H1 (cell line): Measurements from ENCODE around the gene HADHA. TPM values are rescaled to one million over a fixed set of nuclear protein-coding genes. Genes with fewer than 3 reads are reported as not detected.

Experiments
- CTCF ChIA-PET: fragments of 300-600 bp; sonication (Branson Sonifier 250); formaldehyde crosslinking; loops from one replicate; lab custom pipeline; 2021; ENCODE audit not compliant: partially characterized antibody; lab: Charles Lee
- POLR2A ChIA-PET: fragments of 300-600 bp; sonication (Branson Sonifier 250); formaldehyde crosslinking; loops from one replicate; lab custom pipeline; 2021; ENCODE audit warnings: inconsistent platforms; ENCODE audit not compliant: partially characterized antibody; lab: Charles Lee
- DNase-seq, 2 experiments: peaks; one replicate each; pipeline versions ENCODE4 v3.0.0 to v3.0.0-alpha.2; 2010 to 2022; ENCODE audit warnings: low spot score in 2 of 2, low read depth in 1 of 2, mixed read lengths in 1 of 2
- FAIRE-seq: peaks from 2 replicates; lab custom pipeline; 2011; peaks lifted over from hg19 to GRCh38; lab: Jason Lieb, UNC
- H2AFZ ChIP-seq: 2 replicates; pipeline ENCODE4 v1.8.1; 2012; ENCODE audit warnings: low read length, inconsistent platforms
- H2AK5ac ChIP-seq: 2 replicates; pipeline ENCODE4 v1.6.1; 2013; ENCODE audit warnings: low read depth, low read length
- H2BK120ac ChIP-seq: replicated peaks from 2 replicates; pipeline ENCODE3; 2013; ENCODE audit warnings: low read depth, low read length, inconsistent platforms
- H2BK12ac ChIP-seq: 2 replicates; pipeline ENCODE4 v1.6.1; 2013; ENCODE audit warnings: low read depth, low read length
- H2BK15ac ChIP-seq: 2 replicates; pipeline ENCODE4 v1.6.1; 2013; ENCODE audit warnings: low read length
- H2BK20ac ChIP-seq: 2 replicates; pipeline ENCODE4 v1.6.1; 2013; ENCODE audit warnings: low read length
- H2BK5ac ChIP-seq: 2 replicates; pipeline ENCODE4 v1.6.1; 2013; ENCODE audit warnings: low read depth, low read length
- H3K14ac ChIP-seq: 2 replicates; pipeline ENCODE4 v1.6.1; 2013; ENCODE audit warnings: inconsistent platforms; ENCODE audit not compliant: insufficient read length
- H3K18ac ChIP-seq: 2 replicates; pipeline ENCODE4 v1.6.1; 2013; ENCODE audit warnings: low read length; ENCODE audit errors: extremely low read depth
- H3K23ac ChIP-seq: 2 replicates; pipeline ENCODE4 v1.6.1; 2013; ENCODE audit warnings: inconsistent platforms; ENCODE audit not compliant: insufficient read length
- H3K23me2 ChIP-seq: 2 replicates; pipeline ENCODE4 v1.6.1; 2013; ENCODE audit warnings: low read depth, low read length
- H3K27ac ChIP-seq: 2 replicates; pipeline ENCODE4 v1.6.1; 2011; ENCODE audit warnings: low read depth, low read length, inconsistent platforms
- H3K27me3 ChIP-seq, 4 experiments: replicated peaks in 1 of 4; 1 replicate in 1 of 4; 2 replicates in 3 of 4; pipeline versions ENCODE4 v1.6.1 to v1.8.1; 2011 to 2013; ENCODE audit warnings: low read length in 3 of 4, mild to moderate bottlenecking in 3 of 4, inconsistent platforms in 2 of 4, mixed read lengths in 2 of 4, moderate library complexity in 1 of 4; ENCODE audit not compliant: control insufficient read depth in 3 of 4, insufficient read depth in 3 of 4; ENCODE audit errors: extremely low read depth in 1 of 4
- H3K36me3 ChIP-seq, 4 experiments: 2 replicates each; pipeline versions ENCODE4 v1.6.1 to v1.8.1; 2011 to 2013; ENCODE audit warnings: mild to moderate bottlenecking in 4 of 4, low read length in 3 of 4, moderate library complexity in 2 of 4, control low read depth in 1 of 4, inconsistent platforms in 1 of 4; ENCODE audit not compliant: insufficient read depth in 4 of 4, control insufficient read depth in 2 of 4
- H3K4ac ChIP-seq: replicated peaks from 2 replicates; pipeline ENCODE3; 2013; ENCODE audit warnings: low read length, low read depth, mixed read lengths, inconsistent platforms; ENCODE audit not compliant: insufficient read length
- H3K4me1 ChIP-seq, 4 experiments: replicated peaks in 1 of 4; 1 replicate in 1 of 4; 2 replicates in 3 of 4; pipeline versions ENCODE4 v1.6.1 to v1.8.1; 2011 to 2013; ENCODE audit warnings: low read length in 3 of 4, inconsistent platforms in 2 of 4, mixed read lengths in 1 of 4; ENCODE audit not compliant: insufficient read depth in 4 of 4, control insufficient read depth in 3 of 4
- H3K4me2 ChIP-seq, 2 experiments: 2 replicates each; pipeline versions ENCODE4 v1.6.1 to v1.8.1; 2011 to 2013; ENCODE audit warnings: low read depth in 2 of 2, low read length in 2 of 2, control low read depth in 1 of 2, inconsistent platforms in 1 of 2, mild to moderate bottlenecking in 1 of 2; ENCODE audit not compliant: insufficient read depth in 1 of 2
- H3K4me3 ChIP-seq, 4 experiments: fragments of 200-600, 300-600 bp in 1 of 4; sonication (generic), shearing (Covaris generic), sonication (Bioruptor Twin) in 1 of 4; 2 replicates each; pipeline versions ENCODE4 v1.5.1 to v1.8.1; 2011 to 2016; ENCODE audit warnings: low read length in 4 of 4, low read depth in 3 of 4, control low read depth in 2 of 4, inconsistent platforms in 2 of 4, mild to moderate bottlenecking in 2 of 4, mixed read lengths in 1 of 4, moderate library complexity in 1 of 4; ENCODE audit not compliant: insufficient read depth in 2 of 4; ENCODE audit errors: extremely low read depth in 1 of 4
- H3K56ac ChIP-seq: replicated peaks from 2 replicates; pipeline ENCODE3; 2013; ENCODE audit warnings: low read depth, mild to moderate bottlenecking, mixed read lengths, low read length, inconsistent platforms; ENCODE audit not compliant: insufficient read length
- H3K79me1 ChIP-seq: 2 replicates; pipeline ENCODE4 v1.6.1; 2013; ENCODE audit warnings: low read depth, low read length, control low read depth
- H3K79me2 ChIP-seq, 2 experiments: 2 replicates each; pipeline versions ENCODE4 v1.6.1 to v1.8.1; 2012 to 2013; ENCODE audit warnings: low read length in 2 of 2, mild to moderate bottlenecking in 2 of 2, inconsistent platforms in 1 of 2; ENCODE audit not compliant: insufficient read depth in 2 of 2, control insufficient read depth in 1 of 2
- H3K9ac ChIP-seq, 4 experiments: replicated peaks in 1 of 4; 1 replicate in 1 of 4; 2 replicates in 3 of 4; pipeline versions ENCODE4 v1.6.1 to v1.8.1; 2011 to 2013; ENCODE audit warnings: low read depth in 3 of 4, low read length in 3 of 4, control low read depth in 2 of 4, mild to moderate bottlenecking in 2 of 4, moderate library complexity in 2 of 4, inconsistent platforms in 1 of 4; ENCODE audit errors: extremely low read depth in 1 of 4
- H3K9me3 ChIP-seq, 2 experiments: 2 replicates each; pipeline versions ENCODE4 v1.6.1 to v1.8.1; 2012 to 2013; ENCODE audit warnings: mild to moderate bottlenecking in 2 of 2, moderate library complexity in 2 of 2, control low read depth in 1 of 2, inconsistent platforms in 1 of 2, low read depth in 1 of 2, low read length in 1 of 2, mixed read lengths in 1 of 2; ENCODE audit not compliant: insufficient read depth in 2 of 2
- H4K20me1 ChIP-seq, 2 experiments: replicated peaks in 1 of 2; 2 replicates each; pipeline versions ENCODE3 to v1.8.1; 2011 to 2013; ENCODE audit warnings: inconsistent platforms in 2 of 2, low read length in 2 of 2, mild to moderate bottlenecking in 1 of 2; ENCODE audit not compliant: insufficient read depth in 2 of 2, control insufficient read depth in 1 of 2
- H4K5ac ChIP-seq: 2 replicates; pipeline ENCODE4 v1.6.1; 2013; ENCODE audit warnings: low read length, low read depth, mixed read lengths, inconsistent platforms; ENCODE audit not compliant: insufficient read length
- H4K8ac ChIP-seq: 2 replicates; pipeline ENCODE4 v1.8.0; 2013; ENCODE audit warnings: mild to moderate bottlenecking, moderate library complexity, low read length, inconsistent platforms; ENCODE audit not compliant: insufficient read depth; ENCODE audit errors: extremely low read depth
- H4K91ac ChIP-seq: replicated peaks from 2 replicates; pipeline ENCODE3; 2013; ENCODE audit warnings: low read length, mixed read lengths, inconsistent platforms; ENCODE audit not compliant: insufficient read length
- KDM4A ChIP-seq: IDR thresholded peaks from one replicate; pipeline ENCODE4 v1.7.1; 2012; ENCODE audit warnings: low read depth, mild to moderate bottlenecking, moderate library complexity, low read length, inconsistent platforms; ENCODE audit not compliant: severe bottlenecking
- MAFK ChIP-seq: IDR thresholded peaks from 2 replicates; pipeline ENCODE4 v1.6.1; 2012; ENCODE audit warnings: low read depth, mild to moderate bottlenecking, improper control_type of control experiment, low read length
- SIN3A ChIP-seq, 2 experiments: IDR thresholded peaks in 1 of 2; conservative IDR thresholded peaks in 1 of 2; 2 replicates each; pipeline ENCODE4 v1.6.1; 2011 to 2012; ENCODE audit warnings: low read length in 2 of 2, improper control_type of control experiment in 1 of 2, low read depth in 1 of 2, mild to moderate bottlenecking in 1 of 2
- SP1 ChIP-seq: IDR thresholded peaks from 2 replicates; pipeline ENCODE4 v1.6.1; 2011; ENCODE audit warnings: low read depth, low read length
- TEAD4 ChIP-seq: IDR thresholded peaks from 2 replicates; pipeline ENCODE4 v1.6.1; 2012; ENCODE audit warnings: low read depth, low read length, inconsistent platforms, mixed read lengths
- WGBS, 2 experiments: shearing (Covaris generic) in 1 of 2; methylation state at CpG; one replicate each; pipeline versions ENCODE4 v1.1.6 to v1.1.7; 2013 to 2015; ENCODE audit warnings: low lambda C conversion rate in 2 of 2, mixed read lengths in 2 of 2, inconsistent platforms in 1 of 2, low coverage in 1 of 2, missing lambda C conversion rate in 1 of 2; ENCODE audit not compliant: insufficient replicate concordance in 2 of 2, insufficient coverage in 1 of 2, insufficient read length in 1 of 2; ENCODE audit errors: extremely low coverage in 1 of 2, missing lambda C conversion rate in 1 of 2; 5-methylcytosine and 5-hydroxymethylcytosine counted together
- polyA plus RNA-seq, 7 experiments: library from polyadenylated mRNA; depleted of rRNA in 3 of 7; stranded (reverse) in 5 of 7; unstranded in 2 of 7; fragments of >200 nt in 5 of 7; fragments of 200-250 nt in 2 of 7; gene quantifications; 1 replicate in 5 of 7; 2 replicates in 1 of 7; 4 replicates in 1 of 7; pipeline versions ENCODE4 v1.2.1 to v1.2.3, GENCODE V29; 2011 to 2013; ENCODE audit warnings: missing spikeins in 2 of 7, mixed read lengths in 2 of 7
- total RNA-seq: library from RNA; stranded (reverse); fragmentation: NEBNext Ultra II Directional; extraction: Animal tissue kit (Norgen Biotek cat#: 25700); gene quantifications from 2 replicates; pipeline ENCODE4 v1.2.1, GENCODE V29; 2021

Gene HADHA
- total and polyA plus RNA-seq, 2 of the 8 experiments (the other 6 are each of a cell fraction or from before 2014, with no cell fraction given) = 64.6 to 131 TPM

- peaks cover 0 to 11% of the 10 kb centered on the region in 2 experiments; a peak in 1 of 4 replicates for H3K79me2 ChIP-seq
- POLR2A ChIA-PET = interaction anchor here (1.2 to 7.3 kb wide), 2 partner anchors 8 to 12 kb away, joined by 3 to 65 read pairs; no protein-coding TSS in a partner anchor
- peak overlapping the region; percentile 69 to 97 (median 70); a peak in 7 of 8 replicates for H3K4me3 ChIP-seq
- peaks cover 0 to 2% (median 0%) of the 10 kb centered on the region in 4 experiments; a peak in 3 of 7 replicates for H3K27me3 ChIP-seq
- peak overlapping the region; percentile 72 to 81 for H3K4me2 ChIP-seq
- peaks cover 8% of the 10 kb centered on the region for H3K79me1 ChIP-seq
- peaks cover 2 to 20% of the 10 kb centered on the region in 2 experiments for H4K20me1 ChIP-seq
- no peak overlapping the region for H3K18ac ChIP-seq
- no peak overlapping the region for H3K9ac ChIP-seq
- no peaks in the 10 kb centered on the region for H3K9me3 ChIP-seq
- CTCF ChIA-PET = interaction anchor here (0.9 to 3.2 kb wide), 8 partner anchors 10 to 322 kb away, joined by 3 to 23 read pairs (median 3); no protein-coding TSS in a partner anchor
- H4K91ac ChIP-seq = no peak overlapping the region
- H3K23me2 ChIP-seq = peaks cover 19% of the 10 kb centered on the region
- H2BK120ac ChIP-seq = no peak overlapping the region
- no peak overlapping the region for H2BK20ac ChIP-seq
- H2AK5ac ChIP-seq = 0 out of 2 replicates have a peak overlapping the region, but pooled peaks have one; percentile 86
- WGBS, 2 experiments = 64% methylated on average over 10 of the region's 10 CpGs; no CpG with 5 or more reads in 1 of the 2 experiments
- H2BK12ac ChIP-seq = no peak overlapping the region
- no peak overlapping the region for H3K56ac ChIP-seq
- H3K27ac ChIP-seq = no peak overlapping the region
- peaks cover 0 to 9% (median 2%) of the 10 kb centered on the region in 4 experiments; a peak in 3 of 8 replicates for H3K36me3 ChIP-seq
- no peak for DNase-seq
- TF ChIP-seq TEAD4 = no peak
- TF ChIP-seq KDM4A = no peak
- TF ChIP-seq MAFK = no peak
- no peak for TF ChIP-seq SP1
- TF ChIP-seq SIN3A (conservative IDR thresholded peaks at IDR 0.05 in 1 of 2, IDR thresholded peaks at IDR 0.05 in 1 of 2; ENCODE audit: low read depth in 1 of 2, low read length in 2 of 2) = 0 out of 4 replicates have a peak, but pooled peaks of 1 of the 2 experiments have one; percentile 3
- no peak overlapping the region for H4K5ac ChIP-seq
- no peak overlapping the region for H2AFZ ChIP-seq
- no peak for FAIRE-seq
- H2BK15ac ChIP-seq = no peak overlapping the region
- H2BK5ac ChIP-seq = no peak overlapping the region
- no peak overlapping the region; the same call in 1 of the 2 replicates for H4K8ac ChIP-seq
- H3K4me1 ChIP-seq = peaks cover 4 to 25% (median 12%) of the 10 kb centered on the region in 4 experiments
- H3K14ac ChIP-seq = no peak overlapping the region
- no peak overlapping the region for H3K23ac ChIP-seq
- no peak overlapping the region for H3K4ac ChIP-seq
Measured at GRCh38 chr2:26174691-26175465, 69.6 kb downstream of the HADHA start.
